ENCODE data around the gene ZBTB12. TPM values are rescaled to one million over a fixed set of nuclear protein-coding genes. Genes with fewer than 3 reads are reported as not detected.

The ZBTB12 gene
- total and polyA plus RNA-seq, 2 of the 13 experiments (the other 11 are each of a cell fraction or from before 2014, with no cell fraction given): 4.8 to 6.0 TPM

GRCh38 chr6:31896493-31896855, 5.4 kb downstream of the ZBTB12 start:
- CTCF ChIA-PET (ENCODE audit: low intra/inter-chr PET ratio, low total read pairs): no interaction called here
- POLR2A ChIA-PET: interaction anchor here (1.2 to 4.7 kb wide), 6 partner anchors 24 to 75 kb away, joined by 3 to 41 read pairs (median 14); partner anchors contain the start of genes CFB, DXO and NEU1
- Histone ChIP-seq H3K4me1 (ENCODE audit: insufficient read depth, low read length) (peaks cover 35% of the 10 kb centered on the region), H3K9ac (ENCODE audit: insufficient read depth, low read depth, low read length) (peak overlapping the region; percentile 84), H2AFZ (ENCODE audit: low read length) (no peak overlapping the region), H3K4me3 (replicated peaks in 1 of 3; ENCODE audit: insufficient read depth in 1 of 3, low read depth in 2 of 3, low read length in 3 of 3) (peak overlapping the region; percentile 89 to 100 (median 96)), H3K79me2 (ENCODE audit: insufficient read depth, low read length) (peaks cover 26% of the 10 kb centered on the region), H3K36me3 (replicated peaks in 1 of 2; ENCODE audit: control insufficient read depth in 1 of 2, insufficient read depth in 2 of 2, low read length in 2 of 2) (peaks cover 19 to 33% of the 10 kb centered on the region in 2 experiments), H3K4me2 (ENCODE audit: low read depth, low read length) (peak overlapping the region; percentile 97), H3K9me3 (ENCODE audit: low read length) (no peaks in the 10 kb centered on the region), H4K20me1 (ENCODE audit: insufficient read depth, low read length) (no peaks in the 10 kb centered on the region), H3K27ac (ENCODE audit: extremely low read length, insufficient read depth, low read length) (peak overlapping the region; percentile 69), H3K27me3 (ENCODE audit: control insufficient read depth in 1 of 2, insufficient read depth in 2 of 2, low read length in 2 of 2) (peaks cover 0 to 7% of the 10 kb centered on the region in 2 experiments; a peak in 1 of 5 replicates)
- in situ Hi-C loops (cut with HindIII; ENCODE audit: extremely low pct_ligation_motif_present, low pct_unique_long_range_greater_than_20kb) (no loop called here), intact Hi-C loops (cut with micrococcal nuclease; ENCODE audit: unreplicated experiment) (loop anchor here (2.0 to 5.0 kb wide), 2 partner anchors 32 to 64 kb away; no protein-coding TSS in a partner anchor)
- 60% methylated on average over 4 of the region's 4 CpGs for WGBS (ENCODE audit: low lambda C conversion rate)
- FAIRE-seq (no peak), DNase-seq (ENCODE audit: low spot score) (no peak), ATAC-seq (no peak)
- BruUV-seq (replicated peaks): no TSS peak
- TF ChIP-seq ZNF615 (CRISPR knock-in tag; IDR thresholded peaks at IDR 0.05; ENCODE audit: borderline replicate concordance): no peak
- TF ChIP-seq ZBTB14 (CRISPR knock-in tag; IDR thresholded peaks at IDR 0.05): no peak
- TF ChIP-seq ZNF543 (CRISPR knock-in tag; IDR thresholded peaks at IDR 0.05): no peak
- no peak; the same call in 1 of the 2 replicates for TF ChIP-seq ZNF318 (CRISPR knock-in tag; IDR thresholded peaks at IDR 0.05)
- TF ChIP-seq GFI1 (CRISPR knock-in tag; IDR thresholded peaks at IDR 0.05; ENCODE audit: borderline replicate concordance): no peak
- TF ChIP-seq ZNF274 (CRISPR knock-in tag; IDR thresholded peaks at IDR 0.05): 0 out of 2 replicates have a peak, but pooled peaks have one; percentile 25
- TF ChIP-seq LRRFIP1 (CRISPR knock-in tag; conservative IDR thresholded peaks at IDR 0.05): no peak
- no peak for TF ChIP-seq HNRNPH1 (optimal IDR thresholded peaks at IDR 0.05; ENCODE audit: low read depth, low read length)
- TF ChIP-seq KDM2A (CRISPR knock-in tag; IDR thresholded peaks at IDR 0.05; ENCODE audit: borderline replicate concordance, low read depth): 0 out of 2 replicates have a peak, but pooled peaks have one; percentile 13
- TF ChIP-seq TIGD3 (CRISPR knock-in tag; IDR thresholded peaks at IDR 0.05; ENCODE audit: borderline replicate concordance): 0 out of 2 replicates have a peak, but pooled peaks have one; percentile 11

All from HepG2 (cell line).